M059J (cell line): ENCODE measurements around the gene HDGFL2. TPM values are rescaled to one million over a fixed set of nuclear protein-coding genes. Genes with fewer than 3 reads are reported as not detected.

Experiments
- total RNA-seq: library from RNA; depleted of rRNA; stranded (reverse); fragments of >200 nt; shearing (Covaris generic); gene quantifications from 2 replicates; pipeline ENCODE4 v1.2.3, GENCODE V29; 2014; rRNA removed

HDGFL2 gene
- total RNA-seq, 1 experiment from 2014 or later: 69.3 TPM

Other genes with a start within 250 kb of the HDGFL2 start
- gene EBI3, start 242.8 kb upstream of the HDGFL2 start, total RNA-seq: 2.7 and 3.0 TPM in 2 replicates
- gene YJU2, start 225.2 kb upstream of the HDGFL2 start, total RNA-seq: 24.4 and 28.2 TPM in 2 replicates
- gene SHD, start 193.0 kb upstream of the HDGFL2 start, total RNA-seq: not detected in 2 replicates
- not detected in 2 replicates for gene TMIGD2, start 169.9 kb upstream of the HDGFL2 start, total RNA-seq
- gene FSD1, start 167.7 kb upstream of the HDGFL2 start, total RNA-seq: 11.7 and 14.7 TPM in 2 replicates
- gene STAP2, start 133.5 kb upstream of the HDGFL2 start, total RNA-seq: 7.9 and 13.7 TPM in 2 replicates
- gene MPND, start 128.7 kb upstream of the HDGFL2 start, total RNA-seq: 6.3 and 9.9 TPM in 2 replicates
- gene SH3GL1, start 71.8 kb upstream of the HDGFL2 start, total RNA-seq: 60.5 and 99.7 TPM in 2 replicates
- gene CHAF1A, start 69.7 kb upstream of the HDGFL2 start, total RNA-seq: 22.8 and 38.1 TPM in 2 replicates
- gene UBXN6, start 14.5 kb upstream of the HDGFL2 start, total RNA-seq: 78.5 and 127 TPM in 2 replicates
- gene PLIN4, start 46.2 kb downstream of the HDGFL2 start, total RNA-seq: 0.02 TPM in 2 replicates
- not detected in 2 replicates for gene PLIN5, start 62.9 kb downstream of the HDGFL2 start, total RNA-seq
- 0.64 TPM in 1 of 2 replicates, not detected in the other for gene LRG1, start 67.7 kb downstream of the HDGFL2 start, total RNA-seq
- gene SEMA6B, start 87.4 kb downstream of the HDGFL2 start, total RNA-seq: 0.89 and 1.6 TPM in 2 replicates
- gene TNFAIP8L1, start 167.2 kb downstream of the HDGFL2 start, total RNA-seq: 2.7 and 3.3 TPM in 2 replicates
- 276 and 367 TPM in 2 replicates for gene MYDGF, start 198.0 kb downstream of the HDGFL2 start, total RNA-seq